ENCODE data around the gene ERCC4. TPM values are rescaled to one million over a fixed set of nuclear protein-coding genes. Genes with fewer than 3 reads are reported as not detected.
A peak's percentile ranks its signal among the peaks of the same experiment; 100 is the strongest.

ERCC4 gene
- total RNA-seq, 1 experiment from 2014 or later, result 9.0 TPM

DNA sequence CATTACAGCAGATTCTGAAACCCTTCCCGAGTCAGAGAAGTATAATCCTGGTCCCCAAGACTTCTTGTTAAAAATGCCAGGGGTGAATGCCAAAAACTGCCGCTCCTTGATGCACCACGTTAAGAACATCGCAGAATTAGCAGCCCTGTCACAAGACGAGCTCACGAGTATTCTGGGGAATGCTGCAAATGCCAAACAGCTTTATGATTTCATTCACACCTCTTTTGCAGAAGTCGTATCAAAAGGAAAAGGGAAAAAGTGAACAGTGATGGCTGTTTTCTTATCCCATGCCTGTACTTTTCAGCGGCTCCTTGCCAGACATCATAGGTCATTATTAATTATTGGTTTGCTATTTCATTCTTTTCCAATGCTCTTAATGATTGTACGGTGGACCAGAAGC lies 28.1 kb downstream of the ERCC4 start:
- no peak for DNase-seq (ENCODE audit: low read depth)

DNA sequence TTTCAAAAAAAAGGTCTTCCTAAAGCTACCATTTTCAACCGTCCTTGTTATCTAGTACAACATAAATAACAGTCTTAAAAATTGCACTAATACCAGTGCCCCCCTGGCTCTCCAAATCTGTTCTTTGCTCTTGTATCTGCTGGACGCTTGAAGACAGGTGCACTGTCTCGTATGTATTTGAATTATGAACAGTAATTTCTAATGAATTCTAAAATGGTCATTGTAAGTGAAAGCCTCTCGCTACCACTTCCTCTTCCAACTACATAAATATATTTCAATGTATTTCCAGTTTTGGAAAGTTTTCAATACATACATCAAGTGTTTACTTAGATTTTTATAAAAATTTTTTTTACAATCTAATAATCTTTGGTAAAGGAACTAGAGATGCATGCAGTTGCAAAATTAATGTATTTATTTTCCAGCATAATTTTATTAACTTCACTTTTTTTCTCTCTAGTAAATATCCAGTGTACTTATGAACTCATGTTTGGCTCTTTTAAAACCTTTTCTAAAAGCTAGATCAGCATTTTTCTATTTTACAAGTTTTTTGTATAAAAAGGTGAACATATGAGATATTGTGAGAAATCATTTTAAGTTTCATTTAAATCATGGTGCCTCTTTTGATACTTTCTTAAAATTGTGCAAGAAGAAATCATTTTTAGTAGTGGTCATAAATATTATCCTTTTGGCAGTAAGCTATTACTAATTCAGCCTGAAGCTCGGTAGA lies 31.0 kb downstream of the ERCC4 start:
- no peak for DNase-seq (ENCODE audit: low read depth)

DNA sequence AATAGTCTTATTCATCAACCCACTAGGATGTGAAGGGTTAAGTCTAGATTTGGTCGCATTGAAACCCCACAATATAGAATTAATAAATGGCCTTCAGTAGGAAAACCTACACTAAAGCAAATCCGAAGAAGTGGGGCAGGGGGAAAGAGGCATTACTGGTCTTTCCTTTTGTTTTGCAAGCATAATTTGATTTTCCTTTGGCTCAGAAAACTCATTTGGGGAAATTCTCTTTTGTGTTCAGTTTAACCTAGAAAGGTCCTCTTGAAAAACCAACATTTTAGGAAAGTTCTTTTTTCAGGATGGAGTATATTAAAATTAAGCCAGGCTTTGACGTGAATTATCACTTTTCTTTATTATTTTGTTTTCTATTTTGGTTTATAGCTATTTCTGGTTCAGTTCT lies 31.7 kb downstream of the ERCC4 start:
- no peak for DNase-seq (ENCODE audit: low read depth)

DNA sequence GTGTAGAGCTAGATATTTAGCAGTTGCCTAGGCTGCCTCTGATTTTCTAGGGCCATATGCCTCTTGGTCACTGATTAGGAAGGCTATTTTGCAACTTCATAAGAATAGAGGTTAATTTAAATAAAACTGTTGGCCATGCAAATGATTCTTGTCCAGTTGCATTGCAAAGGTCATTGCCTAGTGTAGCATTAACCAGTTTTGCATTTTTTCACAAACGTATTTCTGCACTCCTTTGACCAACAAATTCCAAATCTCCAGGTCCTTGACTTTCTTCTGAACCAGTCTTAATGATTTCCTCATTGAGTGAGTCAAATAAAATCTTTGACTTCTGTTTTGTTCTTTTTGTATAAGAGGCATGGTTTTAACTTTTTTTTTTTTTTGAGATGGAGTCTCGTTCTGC lies 33.5 kb downstream of the ERCC4 start:
- DNase-seq (ENCODE audit: low read depth), result no peak

DNA sequence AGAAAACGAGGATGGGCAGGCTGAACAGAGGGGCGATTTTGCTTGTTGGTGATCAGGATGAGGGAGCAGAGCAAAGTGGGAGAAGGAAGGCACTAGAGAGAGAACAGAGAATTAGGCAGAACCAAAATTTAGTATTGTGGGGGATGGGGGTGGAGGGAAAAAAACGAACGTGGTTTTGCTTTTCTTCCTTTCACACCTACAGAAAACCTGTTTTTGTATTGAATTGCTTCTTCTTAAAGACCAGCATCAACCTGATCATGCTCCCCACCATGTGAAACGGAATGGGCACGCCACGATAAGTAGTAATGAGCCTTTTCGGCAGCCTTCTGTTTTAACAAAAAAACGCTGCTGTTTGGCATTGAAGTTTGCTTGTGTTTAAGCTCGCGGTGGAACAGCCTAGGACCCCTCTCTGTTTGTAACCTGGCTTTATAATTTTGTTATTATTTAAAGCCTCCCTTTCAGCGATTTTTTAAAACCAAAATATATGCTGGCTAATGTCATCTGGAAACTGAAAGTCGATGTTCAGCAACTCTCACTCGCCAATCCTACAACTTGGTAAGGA lies 36.8 kb downstream of the ERCC4 start:
- DNase-seq (ENCODE audit: low read depth), result no peak

DNA sequence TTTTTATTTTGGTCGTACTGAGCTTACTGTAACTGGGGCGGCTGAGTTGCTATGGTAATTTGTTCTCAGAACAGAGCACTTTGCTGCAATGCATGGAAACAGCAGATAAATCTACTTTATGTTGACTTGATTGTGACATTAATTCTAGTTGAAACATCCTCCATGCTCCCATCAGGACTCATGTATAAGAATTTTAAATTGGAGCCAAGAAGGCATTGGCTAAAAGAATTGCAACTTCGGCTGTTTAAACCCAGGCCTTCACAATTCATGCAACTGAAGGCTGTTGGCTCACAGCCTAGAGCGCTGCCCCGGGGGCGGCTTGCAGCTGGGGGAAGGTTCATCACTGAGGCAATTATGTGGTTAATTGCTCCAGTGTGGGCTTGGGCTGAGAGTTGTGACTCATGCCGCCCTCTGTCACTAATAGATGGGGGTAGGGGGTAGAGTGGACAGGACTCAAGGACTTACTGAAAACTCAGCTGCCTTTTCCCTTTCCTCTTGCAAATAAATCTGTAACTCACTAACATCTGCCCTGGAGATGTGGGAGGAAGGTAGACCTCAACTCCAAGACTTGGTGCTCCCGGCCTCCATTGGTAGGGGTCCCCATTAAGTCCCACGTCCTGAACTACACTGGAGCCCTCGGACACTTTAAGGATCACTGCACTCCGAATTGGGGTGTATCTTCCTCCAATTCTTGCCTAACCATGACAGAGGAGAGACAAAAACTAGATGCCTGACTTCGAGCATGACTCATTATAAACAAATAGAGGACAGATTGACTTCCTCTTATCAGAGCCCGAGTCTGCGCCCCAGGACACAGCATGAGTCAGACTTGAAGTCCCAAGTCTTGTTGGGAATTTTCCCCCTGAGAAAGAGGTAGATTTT lies 37.5 kb downstream of the ERCC4 start:
- DNase-seq (ENCODE audit: low read depth), result peak; percentile 94

DNA sequence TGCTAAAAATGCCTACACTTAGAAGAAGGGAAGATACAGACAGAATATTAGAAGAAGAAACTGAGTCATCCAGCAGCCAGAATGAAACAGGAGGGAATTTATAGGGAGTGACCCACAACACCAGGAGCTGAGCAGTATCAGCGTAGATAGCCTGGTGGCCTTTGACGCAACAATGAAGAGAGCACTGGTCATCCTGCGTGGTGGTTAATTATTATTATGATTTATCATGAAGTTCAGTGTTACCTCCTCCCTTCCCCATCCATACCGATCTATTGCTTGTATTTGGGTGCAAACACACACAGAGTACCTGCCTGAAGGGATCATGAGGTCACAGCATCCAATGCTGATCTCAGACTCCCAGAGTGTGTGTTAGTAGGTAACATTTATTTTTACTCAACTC lies 38.5 kb downstream of the ERCC4 start:
- DNase-seq (ENCODE audit: low read depth), result no peak

DNA sequence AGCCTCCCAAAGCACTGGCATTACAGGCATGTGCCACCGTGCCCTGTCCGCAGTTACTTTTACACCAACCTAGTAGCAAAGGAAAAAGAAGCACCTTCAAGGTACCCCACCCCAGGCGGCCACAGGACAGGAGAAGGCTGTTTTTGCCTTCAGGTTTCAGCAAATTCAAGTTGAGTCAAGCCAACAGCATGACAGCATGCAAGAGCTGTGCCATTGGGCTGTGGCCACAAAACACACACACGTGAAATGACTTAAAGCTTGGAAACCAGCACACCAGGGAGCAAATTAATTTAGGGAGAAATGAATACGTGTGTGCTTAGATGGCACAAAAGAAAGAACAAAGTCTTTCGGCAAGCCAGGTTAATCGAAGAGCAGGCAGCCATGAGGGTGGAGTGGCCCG lies 39.7 kb downstream of the ERCC4 start:
- no peak for DNase-seq (ENCODE audit: low read depth)

DNA sequence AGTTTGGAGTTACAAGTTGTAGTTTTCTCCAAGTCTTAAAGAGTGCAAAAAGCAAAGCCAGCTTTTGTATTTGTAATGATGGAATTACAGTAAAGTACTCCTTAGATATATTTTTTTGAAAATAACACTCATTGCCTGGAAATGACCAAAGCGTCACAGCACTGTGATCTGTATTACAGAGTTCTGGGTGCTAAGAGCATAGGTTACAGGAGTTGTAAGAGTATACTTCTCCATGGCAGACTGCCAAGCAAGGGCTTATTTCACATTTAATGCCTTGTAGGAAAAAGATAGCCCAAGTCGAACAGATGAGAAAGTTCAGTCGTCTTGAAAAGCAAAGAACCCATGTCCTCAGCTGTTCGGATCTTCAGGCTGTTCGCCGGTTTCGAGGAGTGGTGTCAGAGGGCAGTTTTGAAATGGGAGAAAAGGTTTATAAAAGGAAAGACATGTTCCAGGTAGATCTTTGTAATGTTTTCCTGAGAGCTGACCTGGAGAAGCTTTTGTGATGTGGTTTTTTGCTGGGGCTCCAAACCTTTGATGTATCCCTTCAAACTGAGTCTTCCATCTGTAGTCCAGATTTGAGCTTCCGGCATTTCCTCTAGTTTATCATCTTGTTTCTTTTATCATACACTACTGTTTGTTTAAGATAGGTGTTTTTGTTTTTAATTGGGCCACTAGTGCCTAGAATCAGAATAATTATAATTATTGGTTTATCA lies 41.3 kb downstream of the ERCC4 start:
- peak; percentile 41 for DNase-seq (ENCODE audit: low read depth)

DNA sequence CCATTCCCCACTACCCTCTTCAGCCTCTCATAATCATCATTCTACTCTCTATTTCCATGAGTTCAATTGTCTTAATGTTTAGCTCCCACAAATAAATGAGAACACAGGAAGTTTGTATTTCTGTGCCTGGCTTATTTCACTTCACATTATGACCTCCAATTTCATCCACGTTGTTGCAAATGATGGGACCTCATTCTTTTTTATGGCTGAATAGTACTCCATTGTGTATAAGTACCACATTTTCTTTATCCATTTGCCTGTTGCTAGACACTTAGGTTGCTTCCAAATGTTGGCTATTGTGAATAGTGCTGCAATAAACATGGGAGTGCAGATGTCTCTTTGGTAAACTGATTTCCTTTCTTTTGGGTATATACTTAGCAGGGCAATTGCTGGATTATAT lies 42.3 kb downstream of the ERCC4 start:
- DNase-seq (ENCODE audit: low read depth), result no peak

DNA sequence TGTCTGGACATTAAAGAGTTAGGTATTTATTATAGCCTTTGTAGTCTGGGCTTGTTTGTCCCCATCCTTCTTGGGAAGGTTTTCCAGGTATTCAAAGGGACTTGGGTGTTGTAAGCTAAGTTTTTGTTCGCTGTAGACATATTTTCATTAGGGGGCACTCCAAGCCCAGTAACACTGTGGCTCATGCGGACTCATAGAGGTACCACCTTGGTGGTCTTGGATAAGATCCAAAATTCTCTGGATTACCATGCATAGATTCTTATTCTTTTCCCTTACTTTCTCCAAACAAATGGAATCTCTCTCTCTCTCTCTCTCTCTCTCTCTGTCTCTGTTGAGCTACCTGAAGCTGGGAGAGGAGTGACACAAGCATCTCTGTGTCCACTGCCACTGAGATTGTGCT lies 48.9 kb downstream of the ERCC4 start:
- DNase-seq (ENCODE audit: low read depth), result no peak

DNA sequence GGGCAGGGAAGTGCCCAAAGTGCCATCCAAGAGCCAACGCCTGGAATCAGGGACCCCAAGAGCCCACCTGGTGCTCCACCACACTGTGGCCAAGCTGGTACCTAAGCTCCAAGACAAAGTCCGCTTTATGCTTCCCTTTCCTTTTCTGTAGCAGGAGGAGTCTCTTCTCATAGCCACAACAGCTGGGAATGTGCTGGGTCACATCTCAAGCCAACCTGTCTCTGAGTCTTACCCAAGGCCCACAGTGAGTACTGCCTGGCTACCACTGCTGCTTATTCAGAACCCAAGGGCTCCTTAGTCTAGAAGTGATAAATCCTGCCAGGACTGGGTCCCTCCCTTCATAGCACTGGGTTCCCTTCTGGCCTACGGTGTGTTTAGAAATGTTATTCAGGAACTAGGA lies 49.8 kb downstream of the ERCC4 start:
- peak; percentile 21 for DNase-seq (ENCODE audit: low read depth)

DNA sequence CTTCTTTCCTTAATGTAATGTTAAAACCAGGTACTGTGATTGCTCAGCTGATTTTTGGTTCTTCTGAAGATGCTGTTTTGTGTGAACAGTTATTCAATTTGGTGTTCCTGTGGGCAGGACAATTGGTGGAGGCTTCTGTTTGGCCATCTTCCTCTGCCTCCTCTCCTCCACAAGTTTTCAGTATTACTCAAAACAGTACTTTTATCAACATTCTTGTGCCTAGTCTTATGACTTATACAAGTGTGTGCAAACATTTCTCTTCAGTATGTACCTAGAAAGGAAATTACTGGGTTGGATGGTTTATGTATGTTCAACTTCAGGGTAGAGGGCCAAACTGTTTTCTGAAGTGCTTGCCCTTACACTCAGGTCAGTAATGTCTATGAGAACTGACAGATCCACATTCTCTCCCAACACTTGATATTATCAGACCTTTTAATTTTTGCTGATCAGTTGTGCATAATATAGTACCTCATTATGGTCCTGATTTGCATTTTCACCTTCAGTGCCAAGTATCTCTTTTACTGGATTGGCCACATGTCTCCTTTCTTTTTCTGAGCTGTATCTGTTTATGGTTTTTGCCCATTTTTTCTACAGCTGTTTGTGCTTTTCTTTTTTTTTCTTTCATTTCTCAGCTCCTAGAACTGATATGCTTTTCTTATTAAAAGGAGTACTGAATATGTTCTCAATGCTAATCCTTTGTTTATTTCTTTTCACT lies 50.9 kb downstream of the ERCC4 start:
- no peak for DNase-seq (ENCODE audit: low read depth)

DNA sequence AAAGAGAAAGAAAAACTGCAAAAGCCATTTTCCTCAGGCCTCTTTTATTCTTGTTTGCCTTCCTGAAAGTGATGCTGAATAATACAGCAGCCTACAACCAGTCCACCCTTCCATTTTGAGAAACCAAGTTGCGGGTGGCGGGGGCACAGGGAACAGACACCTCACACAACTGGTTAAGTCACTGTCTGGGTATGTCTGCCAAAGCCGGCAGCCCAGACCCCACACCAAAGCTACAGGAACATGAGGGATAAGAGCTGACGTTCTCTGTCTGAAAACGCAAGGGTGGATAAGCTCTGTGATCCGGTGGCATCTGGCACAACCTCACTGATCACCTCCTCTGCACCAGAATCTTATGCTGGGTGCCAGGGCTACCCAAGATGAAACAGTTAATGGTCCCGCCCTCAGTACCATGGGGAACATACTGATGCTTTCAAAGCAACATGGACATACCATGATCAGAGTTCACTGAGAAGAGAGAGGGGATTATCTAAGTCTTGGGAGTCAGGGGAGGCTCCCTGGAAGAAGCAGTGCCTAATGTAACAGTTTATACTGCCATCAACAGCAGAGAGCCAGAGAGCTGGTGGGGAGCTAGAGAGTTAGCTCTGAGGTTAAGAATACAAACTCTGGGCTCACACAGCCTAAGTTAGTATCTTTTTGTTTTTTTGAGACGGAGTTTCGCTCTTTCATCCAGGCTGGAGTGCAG lies 53.5 kb downstream of the ERCC4 start:
- no peak for DNase-seq (ENCODE audit: low read depth)

DNA sequence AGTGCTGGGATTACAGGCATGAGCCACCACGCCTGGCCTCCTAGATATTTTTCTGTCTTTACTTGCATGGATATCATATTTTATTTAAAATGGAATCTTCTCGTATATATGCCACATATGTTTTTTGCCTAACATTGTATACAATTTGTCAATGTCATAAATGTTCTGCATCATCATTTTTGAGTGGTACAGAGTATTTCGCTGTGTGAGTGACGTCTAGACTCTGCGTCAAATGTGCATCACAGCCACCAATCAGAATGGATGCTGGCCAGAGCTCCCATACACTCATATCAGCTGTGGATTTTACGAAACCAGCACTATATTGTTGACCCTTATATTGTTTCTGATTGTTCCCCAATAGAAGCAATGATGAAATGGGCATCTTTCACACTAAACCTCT lies 57.2 kb downstream of the ERCC4 start:
- DNase-seq (ENCODE audit: low read depth), result no peak

DNA sequence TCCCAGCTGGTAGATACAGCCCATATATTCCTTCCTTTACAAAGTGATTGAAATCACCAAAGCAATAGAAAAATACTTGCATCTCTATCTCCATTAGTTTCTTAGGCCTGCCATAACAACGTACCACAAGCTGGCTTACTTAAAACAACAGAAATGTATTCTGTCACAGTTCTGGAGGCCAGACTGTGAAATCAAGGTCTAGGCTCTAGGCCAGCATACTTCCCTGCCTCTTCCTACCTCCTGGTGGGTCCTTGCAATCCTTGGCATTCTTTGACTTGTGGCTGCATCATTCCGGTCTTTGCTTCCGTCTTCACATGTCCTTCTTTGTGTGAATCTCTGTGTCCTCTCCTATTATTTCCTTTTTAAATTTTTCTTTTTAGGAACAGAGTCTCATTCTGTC lies 62.5 kb downstream of the ERCC4 start:
- DNase-seq (ENCODE audit: low read depth), result no peak

DNA sequence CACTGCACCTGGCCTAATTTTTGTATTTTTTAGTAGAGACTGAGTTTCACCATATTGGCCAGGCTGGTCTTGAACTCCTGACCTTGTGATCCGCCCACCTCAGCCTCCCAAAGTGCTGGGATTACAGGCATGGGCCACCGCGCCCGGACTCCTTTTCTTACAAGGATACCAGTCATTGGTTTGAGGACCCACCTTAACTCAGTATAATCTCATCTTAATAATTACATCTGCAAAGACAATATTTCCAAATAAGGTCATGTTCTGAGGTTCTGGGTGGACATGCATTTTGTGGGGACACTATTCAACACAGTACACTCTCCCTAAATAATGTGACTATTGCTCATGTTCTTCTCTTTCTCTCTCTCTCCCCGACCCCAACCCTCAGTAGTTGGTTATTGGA lies 63.7 kb downstream of the ERCC4 start:
- DNase-seq (ENCODE audit: low read depth), result no peak

DNA sequence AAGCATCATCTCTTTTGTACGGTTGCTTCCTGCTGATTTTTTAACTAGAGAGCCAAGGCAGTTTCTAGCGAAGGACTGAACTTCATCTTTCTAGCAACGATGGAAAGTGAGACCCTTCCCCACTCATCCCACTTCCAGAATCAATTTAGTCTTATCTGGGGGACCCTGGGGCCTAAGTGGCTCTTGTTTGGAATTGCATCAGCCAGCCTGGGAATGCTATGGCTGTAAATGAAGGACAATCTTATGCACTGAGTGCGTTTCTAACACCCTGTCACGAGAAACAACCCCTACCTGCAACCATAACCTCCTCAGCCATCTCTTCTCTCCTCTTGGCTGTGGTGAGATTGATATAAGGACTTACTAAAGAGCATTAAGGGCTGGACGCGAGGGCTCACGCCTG lies 64.8 kb downstream of the ERCC4 start:
- no peak for DNase-seq (ENCODE audit: low read depth)

DNA sequence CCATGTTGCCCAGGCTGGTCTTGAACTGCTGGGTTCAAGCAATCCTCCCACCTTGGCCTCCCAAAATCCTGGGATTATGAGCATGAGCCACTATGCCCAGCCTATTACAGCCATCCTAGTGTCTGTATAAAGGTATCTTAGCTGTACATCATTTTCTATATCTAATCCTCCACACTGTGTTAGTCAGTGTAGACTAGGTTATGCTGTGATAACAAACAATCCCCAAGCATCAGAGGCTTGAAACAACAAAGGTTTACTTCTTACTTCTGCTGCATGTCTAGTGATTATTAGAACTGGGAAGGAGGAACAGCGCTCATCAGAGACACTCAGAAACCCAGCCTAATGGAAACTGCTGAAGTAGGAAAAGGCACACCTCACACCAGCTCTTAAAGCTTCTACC lies 68.1 kb downstream of the ERCC4 start:
- no peak for DNase-seq (ENCODE audit: low read depth)

DNA sequence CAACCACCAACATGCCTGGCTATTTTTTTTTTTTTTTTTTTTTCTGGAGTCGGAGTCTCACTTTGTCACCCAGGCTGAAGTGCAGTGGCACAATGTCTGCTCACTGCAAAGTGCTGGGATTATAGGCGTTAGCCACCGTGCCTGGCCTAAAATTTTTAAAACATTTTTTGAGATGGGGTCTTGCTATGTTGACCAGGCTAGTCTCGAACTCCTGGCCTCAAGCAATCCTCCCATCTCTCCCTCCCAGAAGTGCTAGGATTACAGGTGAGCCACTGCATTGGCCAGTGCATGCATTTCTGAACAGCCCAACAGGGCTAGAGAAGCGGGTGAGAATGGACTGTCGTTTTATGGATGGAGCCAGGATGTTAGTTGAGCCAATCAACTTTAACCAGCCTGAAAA lies 72.4 kb downstream of the ERCC4 start:
- DNase-seq (ENCODE audit: low read depth), result no peak

DNA sequence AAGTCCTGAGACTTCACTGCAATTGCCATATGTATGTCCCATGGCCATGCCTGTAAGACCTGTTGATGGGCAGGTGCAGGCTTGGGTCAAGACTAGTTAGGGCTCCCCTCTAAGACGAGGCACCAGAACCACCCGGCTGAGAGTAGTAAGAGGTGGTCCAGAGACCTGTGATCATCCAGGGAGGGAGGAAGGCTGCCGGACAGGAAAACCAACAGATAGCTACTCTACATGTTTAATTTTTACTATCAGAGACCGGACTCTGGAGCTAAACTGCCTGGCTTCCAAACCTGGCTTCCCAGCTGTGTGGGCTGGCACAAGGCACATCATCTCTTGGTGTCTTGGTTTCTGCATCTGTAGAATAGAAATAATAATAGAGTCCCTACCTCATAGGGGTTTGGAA lies 73.0 kb downstream of the ERCC4 start:
- DNase-seq (ENCODE audit: low read depth), result no peak
